ENCODE data around the gene TFCP2L1. TPM values are rescaled to one million over a fixed set of nuclear protein-coding genes. Genes with fewer than 3 reads are reported as not detected.

The TFCP2L1 gene
- total and polyA plus RNA-seq, 4 donors: 0.06 to 1.5 (median 0.36) TPM

GRCh38 chr2:121253674-121254240 lies 31.2 kb downstream of the TFCP2L1 start:
- no peaks in the 10 kb centered on the region for H3K9me3 ChIP-seq (ENCODE audit: control insufficient read depth in 4 of 4, low read length in 3 of 4)
- H3K9ac ChIP-seq (ENCODE audit: low read depth in 1 of 2, low read length in 2 of 2): no peak overlapping the region
- TF ChIP-seq SP1 (IDR thresholded peaks at IDR 0.05): no peak
- TF ChIP-seq EGR1 (IDR thresholded peaks at IDR 0.05; ENCODE audit: low read depth in 2 of 2): no peak
- TF ChIP-seq RXRA (IDR thresholded peaks at IDR 0.05): no peak
- no peak for TF ChIP-seq JUND (IDR thresholded peaks at IDR 0.05)
- no peak for TF ChIP-seq CTCF (IDR thresholded peaks at IDR 0.05; ENCODE audit: low read depth, low read length, missing input control)
- no peak for TF ChIP-seq REST (IDR thresholded peaks at IDR 0.05)
- no peak for TF ChIP-seq ATF3 (IDR thresholded peaks at IDR 0.05)
- no peak for TF ChIP-seq MAX (IDR thresholded peaks at IDR 0.05)
- no peak for TF ChIP-seq FOXA1 (IDR thresholded peaks at IDR 0.05)
- no peak for TF ChIP-seq HNF4A (conservative IDR thresholded peaks at IDR 0.05)
- TF ChIP-seq HNF4G (IDR thresholded peaks at IDR 0.05): no peak
- TF ChIP-seq RAD21 (IDR thresholded peaks at IDR 0.05): no peak
- TF ChIP-seq GABPA (IDR thresholded peaks at IDR 0.05 in 1 of 2, conservative IDR thresholded peaks at IDR 0.05 in 1 of 2): no peak
- TF ChIP-seq FOXA2 (IDR thresholded peaks at IDR 0.05): no peak
- no peak for TF ChIP-seq ZBTB33 (IDR thresholded peaks at IDR 0.05)
- no peak for TF ChIP-seq YY1 (IDR thresholded peaks at IDR 0.05)
- no peak overlapping the region for H3K27ac ChIP-seq (ENCODE audit: low read depth in 1 of 2, low read length in 2 of 2)
- H3K4me3 ChIP-seq (ENCODE audit: low read depth in 1 of 3, low read length in 3 of 3): no peak overlapping the region
- no peaks in the 10 kb centered on the region for H3K36me3 ChIP-seq (ENCODE audit: control insufficient read depth in 4 of 4, insufficient read depth in 3 of 4, low read depth in 1 of 4, low read length in 3 of 4)
- DNase-seq (ENCODE audit: low spot score): no peak
- H3K27me3 ChIP-seq (ENCODE audit: control insufficient read depth in 4 of 4, insufficient read depth in 4 of 4, low read length in 3 of 4): no peaks in the 10 kb centered on the region
- 93% methylated on average over 13 of the region's 13 CpGs for WGBS
- no peaks in the 10 kb centered on the region for H3K4me1 ChIP-seq (ENCODE audit: control insufficient read depth in 4 of 4, insufficient read depth in 4 of 4, low read length in 3 of 4)

Measured in liver (tissue), 9 donors.